Measurements from ENCODE around the gene WWC1. TPM values are rescaled to one million over a fixed set of nuclear protein-coding genes. Genes with fewer than 3 reads are reported as not detected.
A peak's percentile ranks its signal among the peaks of the same experiment; 100 is the strongest.

WWC1 gene
- total RNA-seq, 1 experiment from 2014 or later: 97.7 TPM

GRCh38 chr5:168312606-168313295 is 21.3 kb downstream of the WWC1 start:
- Histone ChIP-seq H3K9me2 (ENCODE audit: insufficient read depth) (no peaks in the 10 kb centered on the region), H3K4me3 (no peak overlapping the region), H4K20me1 (ENCODE audit: insufficient read depth) (peaks cover 4% of the 10 kb centered on the region), H3K9me3 (ENCODE audit: insufficient read depth, low read depth) (no peaks in the 10 kb centered on the region), H3K36me3 (ENCODE audit: low read depth) (no peaks in the 10 kb centered on the region), H3K79me2 (ENCODE audit: low read depth) (peaks cover 95% of the 10 kb centered on the region), H3F3A (ENCODE audit: insufficient read depth, low read depth) (peaks cover 63% of the 10 kb centered on the region), H3K27ac (peak overlapping the region; percentile 85), H3K27me3 (ENCODE audit: insufficient read depth, low read depth) (no peaks in the 10 kb centered on the region), H3K4me1 (replicated peaks; ENCODE audit: insufficient read depth) (peaks cover 71% of the 10 kb centered on the region), H2AFZ (no peak overlapping the region), H3K4me2 (peak overlapping the region; percentile 77)
- ChIA-PET POLR2A (ENCODE audit: unreplicated experiment) (interaction anchor here (0.6 to 0.7 kb wide), 2 partner anchors 21 to 96 kb away, joined by 16 to 18 read pairs; no protein-coding TSS in a partner anchor), CTCF (interaction anchor here (0.7 kb wide), 2 partner anchors 25 to 70 kb away, joined by 9 to 12 read pairs; no protein-coding TSS in a partner anchor)
- TF ChIP-seq EZH2 (IDR thresholded peaks at IDR 0.05; ENCODE audit: low read depth) (no peak), CTCF (conservative IDR thresholded peaks at IDR 0.05) (no peak)
- intact Hi-C loops (cut with micrococcal nuclease; ENCODE audit: unreplicated experiment): loop anchor here (10.0 kb wide), 2 partner anchors 1018 to 1842 kb away; no protein-coding TSS in a partner anchor
- no TSS peak for BruUV-seq (replicated peaks)
- DNase-seq: peak in 1 of 2 experiments; percentile 68

GRCh38 chr5:168313596-168314204 is 22.3 kb downstream of the WWC1 start:
- TF ChIP-seq EZH2 (IDR thresholded peaks at IDR 0.05; ENCODE audit: low read depth): no peak
- TF ChIP-seq CTCF (conservative IDR thresholded peaks at IDR 0.05): no peak
- POLR2A ChIA-PET (ENCODE audit: unreplicated experiment): interaction anchor here (0.6 to 0.7 kb wide), 2 partner anchors 18 to 49 kb away, joined by 4 read pairs; no protein-coding TSS in a partner anchor
- CTCF ChIA-PET: interaction anchor here (0.7 to 1.4 kb wide), 2 partner anchors 18 to 69 kb away, joined by 5 to 9 read pairs; no protein-coding TSS in a partner anchor
- intact Hi-C loops (cut with micrococcal nuclease; ENCODE audit: unreplicated experiment): loop anchor here (1.0 to 10.0 kb wide), 3 partner anchors 11 to 1841 kb away; no protein-coding TSS in a partner anchor
- H3K36me3 ChIP-seq (ENCODE audit: low read depth): no peaks in the 10 kb centered on the region
- H3K9me3 ChIP-seq (ENCODE audit: insufficient read depth, low read depth): no peaks in the 10 kb centered on the region
- no peaks in the 10 kb centered on the region for H3K9me2 ChIP-seq (ENCODE audit: insufficient read depth)
- no peak overlapping the region for H2AFZ ChIP-seq
- no peak for DNase-seq
- peaks cover 81% of the 10 kb centered on the region for H3K4me1 ChIP-seq (replicated peaks; ENCODE audit: insufficient read depth)
- peaks cover 69% of the 10 kb centered on the region for H3F3A ChIP-seq (ENCODE audit: insufficient read depth, low read depth)
- no peak overlapping the region for H3K4me3 ChIP-seq
- H3K27ac ChIP-seq: peak overlapping the region; percentile 85
- peaks cover 4% of the 10 kb centered on the region for H4K20me1 ChIP-seq (ENCODE audit: insufficient read depth)
- H3K27me3 ChIP-seq (ENCODE audit: insufficient read depth, low read depth): no peaks in the 10 kb centered on the region
- H3K79me2 ChIP-seq (ENCODE audit: low read depth): peaks cover 95% of the 10 kb centered on the region
- peak overlapping the region; percentile 77 for H3K4me2 ChIP-seq
- BruUV-seq (replicated peaks): no TSS peak

- POLR2A ChIA-PET (ENCODE audit: unreplicated experiment): interaction anchor here (0.5 to 1.2 kb wide), 6 partner anchors 10 to 95 kb away, joined by 4 to 6 read pairs (median 6); no protein-coding TSS in a partner anchor
- BruUV-seq (replicated peaks): no TSS peak
- intact Hi-C loops (cut with micrococcal nuclease; ENCODE audit: unreplicated experiment): loop anchor here (1.0 to 10.0 kb wide), 3 partner anchors 13 to 1840 kb away; no protein-coding TSS in a partner anchor
- Histone ChIP-seq H3K9me3 (ENCODE audit: insufficient read depth, low read depth) (no peaks in the 10 kb centered on the region), H3K9me2 (ENCODE audit: insufficient read depth) (no peaks in the 10 kb centered on the region), H3K27me3 (ENCODE audit: insufficient read depth, low read depth) (no peaks in the 10 kb centered on the region), H3K79me2 (ENCODE audit: low read depth) (peaks cover 95% of the 10 kb centered on the region), H4K20me1 (ENCODE audit: insufficient read depth) (peaks cover 4% of the 10 kb centered on the region), H3K4me3 (peak overlapping the region; percentile 33; the same call in 1 of the 2 replicates), H3K27ac (peak overlapping the region; percentile 85), H3K4me1 (replicated peaks; ENCODE audit: insufficient read depth) (peaks cover 89% of the 10 kb centered on the region), H3F3A (ENCODE audit: insufficient read depth, low read depth) (peaks cover 73% of the 10 kb centered on the region), H2AFZ (no peak overlapping the region), H3K36me3 (ENCODE audit: low read depth) (no peaks in the 10 kb centered on the region), H3K4me2 (peak overlapping the region; percentile 77)
- TF ChIP-seq EZH2 (IDR thresholded peaks at IDR 0.05; ENCODE audit: low read depth) (no peak), CTCF (conservative IDR thresholded peaks at IDR 0.05) (no peak; the same call in 1 of the 2 replicates)
- peak; percentile 94 to 95 for DNase-seq
- CTCF ChIA-PET: interaction anchor here (0.6 to 1.4 kb wide), 4 partner anchors 20 to 178 kb away, joined by 3 to 5 read pairs (median 3); no protein-coding TSS in a partner anchor
Observed at GRCh38 chr5:168314735-168315411, 23.4 kb downstream of the WWC1 start.

Data from PC-9 (cell line).